ENCODE data around the gene SCAPER. TPM values are rescaled to one million over a fixed set of nuclear protein-coding genes. Genes with fewer than 3 reads are reported as not detected.

Gene SCAPER
- total and polyA plus RNA-seq, 8 donors = 4.9 to 136 (median 18.2) TPM

- Histone ChIP-seq H3K27ac (no peak overlapping the region), H3K27me3 (no peaks in the 10 kb centered on the region), H3K9me3 (no peaks in the 10 kb centered on the region), H3K4me3 (no peak overlapping the region), H3K4me1 (no peaks in the 10 kb centered on the region), H3K36me3 (no peaks in the 10 kb centered on the region)
- WGBS, 5 donors = 91 to 98% (median 96%) methylated on average over 4 of the region's 4 CpGs
- intact Hi-C loops (cut with DNase I; ENCODE audit: low total_unique reads) = no loop called here
- TF ChIP-seq POLR2A (IDR thresholded peaks at IDR 0.05) (no peak), CTCF (IDR thresholded peaks at IDR 0.05) (no peak), EP300 (IDR thresholded peaks at IDR 0.05) (no peak), POLR2AphosphoS5 (IDR thresholded peaks at IDR 0.05) (no peak)
- DNase-seq = no peak
Observed at GRCh38 chr15:76812381-76812780, 92.8 kb downstream of the SCAPER start.

GRCh38 chr15:76809412-76810103 lies 95.6 kb downstream of the SCAPER start:
- no peak overlapping the region for H3K27ac ChIP-seq
- 81 to 92% (median 85%) methylated on average over 3 of the region's 3 CpGs for WGBS, 5 donors
- no peak for DNase-seq
- intact Hi-C loops (cut with DNase I; ENCODE audit: low total_unique reads) = no loop called here
- H3K4me1 ChIP-seq = no peaks in the 10 kb centered on the region
- no peaks in the 10 kb centered on the region for H3K9me3 ChIP-seq
- TF ChIP-seq CTCF (IDR thresholded peaks at IDR 0.05) = no peak
- TF ChIP-seq EP300 (IDR thresholded peaks at IDR 0.05) = no peak
- TF ChIP-seq POLR2AphosphoS5 (IDR thresholded peaks at IDR 0.05) = no peak
- TF ChIP-seq POLR2A (IDR thresholded peaks at IDR 0.05) = no peak
- no peak overlapping the region for H3K4me3 ChIP-seq
- H3K27me3 ChIP-seq = no peaks in the 10 kb centered on the region
- H3K36me3 ChIP-seq = no peaks in the 10 kb centered on the region

GRCh38 chr15:76803049-76803571 lies 102.0 kb downstream of the SCAPER start:
- Histone ChIP-seq H3K4me1 (no peaks in the 10 kb centered on the region), H3K9me3 (no peaks in the 10 kb centered on the region), H3K27me3 (no peaks in the 10 kb centered on the region), H3K36me3 (peaks cover 0 to 40% (median 34%) of the 10 kb centered on the region in 4 donors), H3K27ac (no peak overlapping the region), H3K4me3 (no peak overlapping the region)
- no peak for DNase-seq
- 47 to 62% (median 55%) methylated on average over 1 of the region's 1 CpG for WGBS, 5 donors
- TF ChIP-seq POLR2A (IDR thresholded peaks at IDR 0.05) (no peak), CTCF (IDR thresholded peaks at IDR 0.05) (no peak), EP300 (IDR thresholded peaks at IDR 0.05) (no peak), POLR2AphosphoS5 (IDR thresholded peaks at IDR 0.05) (no peak)
- intact Hi-C loops (cut with DNase I; ENCODE audit: low total_unique reads) = no loop called here

- no peak overlapping the region for H3K27ac ChIP-seq
- H3K27me3 ChIP-seq = no peaks in the 10 kb centered on the region
- H3K36me3 ChIP-seq = peaks cover 0 to 40% (median 34%) of the 10 kb centered on the region in 4 donors
- intact Hi-C loops (cut with DNase I; ENCODE audit: low total_unique reads) = no loop called here
- DNase-seq = no peak
- TF ChIP-seq EP300 (IDR thresholded peaks at IDR 0.05) (no peak), POLR2AphosphoS5 (IDR thresholded peaks at IDR 0.05) (no peak), CTCF (IDR thresholded peaks at IDR 0.05) (no peak), POLR2A (IDR thresholded peaks at IDR 0.05) (no peak)
- WGBS, 5 donors = 93 to 97% (median 95%) methylated on average over 3 of the region's 3 CpGs
- no peaks in the 10 kb centered on the region for H3K9me3 ChIP-seq
- no peaks in the 10 kb centered on the region for H3K4me1 ChIP-seq
- no peak overlapping the region for H3K4me3 ChIP-seq
Observed at GRCh38 chr15:76802411-76802810, 102.7 kb downstream of the SCAPER start.
